ENCODE data around the gene SORCS3. TPM values are rescaled to one million over a fixed set of nuclear protein-coding genes. Genes with fewer than 3 reads are reported as not detected.

SORCS3 gene
- total and polyA plus RNA-seq, 2 donors (not counting 1 experiment from before 2014, with no cell fraction given), result not detected

- Mint-ChIP-seq H3K4me3 (no peak overlapping the region), H3K4me1 (no peaks in the 10 kb centered on the region), H3K27ac (no peak overlapping the region), H3K27me3 (no peaks in the 10 kb centered on the region), H3K9me3 (ENCODE audit: insufficient read depth) (no peaks in the 10 kb centered on the region)
- ATAC-seq (ENCODE audit: low read depth) (no peak), DNase-seq (no peak)
- ChIA-PET POLR2A (no interaction called here), CTCF (no interaction called here)
- no peak overlapping the region for H3K4me3 ChIP-seq (ENCODE audit: control extremely low read depth in 1 of 5, extremely low read depth in 1 of 5, insufficient read depth in 1 of 5, low read depth in 2 of 5, low read length in 4 of 5)
- no peaks in the 10 kb centered on the region for H3K36me3 ChIP-seq (replicated peaks in 1 of 2; ENCODE audit: control extremely low read depth in 1 of 2, control insufficient read depth in 1 of 2, extremely low read depth in 1 of 2, insufficient read depth in 2 of 2, low read length in 1 of 2)
- intact Hi-C loops (cut with micrococcal nuclease), result no loop called here
- H3K27ac ChIP-seq (ENCODE audit: low read length in 2 of 2), result no peak overlapping the region
- H3K4me1 ChIP-seq (ENCODE audit: control insufficient read depth in 2 of 2, insufficient read depth in 2 of 2, low read length in 2 of 2), result no peaks in the 10 kb centered on the region
- no peaks in the 10 kb centered on the region for H3K79me2 ChIP-seq (ENCODE audit: control insufficient read depth, insufficient read depth, low read length)
- no peaks in the 10 kb centered on the region for H4K20me1 ChIP-seq (ENCODE audit: control insufficient read depth, insufficient read depth, low read length, poor library complexity, severe bottlenecking)
- TF ChIP-seq EZH2 (IDR thresholded peaks at IDR 0.05; ENCODE audit: borderline replicate concordance, insufficient read depth, low read depth, low read length, poor library complexity, severe bottlenecking) (no peak), CTCF (IDR thresholded peaks at IDR 0.05) (no peak)
- peaks cover 0 to 9% (median 0%) of the 10 kb centered on the region in 3 donors for H3K9me3 ChIP-seq (ENCODE audit: control extremely low read depth in 1 of 3, control insufficient read depth in 2 of 3, insufficient read depth in 1 of 3, low read length in 2 of 3)
- H2AFZ ChIP-seq (ENCODE audit: insufficient read depth, low read depth, low read length, poor library complexity, severe bottlenecking), result no peak overlapping the region
- no peak overlapping the region for H3K9ac ChIP-seq (ENCODE audit: low read length)
- no peaks in the 10 kb centered on the region for H3K27me3 ChIP-seq (replicated peaks in 1 of 4; ENCODE audit: control extremely low read depth in 1 of 4, control insufficient read depth in 3 of 4, insufficient read depth in 4 of 4, low read length in 3 of 4)
- WGBS (ENCODE audit: insufficient coverage), result no CpG with 5 or more reads among the region's 2 CpGs
- no peak overlapping the region for H3K4me2 ChIP-seq (replicated peaks; ENCODE audit: low read depth, low read length, poor library complexity, severe bottlenecking)
These were observed 602.3 kb downstream of the SORCS3 start for GRCh38 chr10:105243381-105243780.

GRCh38 chr10:105243825-105244224 lies 602.7 kb downstream of the SORCS3 start:
- H3K27me3 Mint-ChIP-seq, result no peaks in the 10 kb centered on the region
- Histone ChIP-seq H3K79me2 (ENCODE audit: control insufficient read depth, insufficient read depth, low read length) (no peaks in the 10 kb centered on the region), H3K4me3 (ENCODE audit: control extremely low read depth in 1 of 5, extremely low read depth in 1 of 5, insufficient read depth in 1 of 5, low read depth in 2 of 5, low read length in 4 of 5) (no peak overlapping the region), H4K20me1 (ENCODE audit: control insufficient read depth, insufficient read depth, low read length, poor library complexity, severe bottlenecking) (no peaks in the 10 kb centered on the region), H3K27ac (ENCODE audit: low read length in 2 of 2) (no peak overlapping the region), H3K4me2 (replicated peaks; ENCODE audit: low read depth, low read length, poor library complexity, severe bottlenecking) (no peak overlapping the region), H3K36me3 (replicated peaks in 1 of 2; ENCODE audit: control extremely low read depth in 1 of 2, control insufficient read depth in 1 of 2, extremely low read depth in 1 of 2, insufficient read depth in 2 of 2, low read length in 1 of 2) (no peaks in the 10 kb centered on the region), H3K27me3 (replicated peaks in 1 of 4; ENCODE audit: control extremely low read depth in 1 of 4, control insufficient read depth in 3 of 4, insufficient read depth in 4 of 4, low read length in 3 of 4) (no peaks in the 10 kb centered on the region), H3K9ac (ENCODE audit: low read length) (no peak overlapping the region), H2AFZ (ENCODE audit: insufficient read depth, low read depth, low read length, poor library complexity, severe bottlenecking) (no peak overlapping the region), H3K9me3 (ENCODE audit: control extremely low read depth in 1 of 3, control insufficient read depth in 2 of 3, insufficient read depth in 1 of 3, low read length in 2 of 3) (peaks cover 0 to 9% (median 0%) of the 10 kb centered on the region in 3 donors), H3K4me1 (ENCODE audit: control insufficient read depth in 2 of 2, insufficient read depth in 2 of 2, low read length in 2 of 2) (no peaks in the 10 kb centered on the region)
- DNase-seq, result no peak
- POLR2A ChIA-PET, result no interaction called here
- intact Hi-C loops (cut with micrococcal nuclease), result no loop called here
- no peaks in the 10 kb centered on the region for H3K4me1 Mint-ChIP-seq
- no peaks in the 10 kb centered on the region for H3K9me3 Mint-ChIP-seq (ENCODE audit: insufficient read depth)
- no peak overlapping the region for H3K4me3 Mint-ChIP-seq
- TF ChIP-seq EZH2 (IDR thresholded peaks at IDR 0.05; ENCODE audit: borderline replicate concordance, insufficient read depth, low read depth, low read length, poor library complexity, severe bottlenecking), result no peak
- TF ChIP-seq CTCF (IDR thresholded peaks at IDR 0.05), result no peak
- no peak for ATAC-seq (ENCODE audit: low read depth)
- H3K27ac Mint-ChIP-seq, result no peak overlapping the region
- CTCF ChIA-PET, result no interaction called here
- WGBS (ENCODE audit: insufficient coverage), result 33% methylated on average over 1 of the region's 2 CpGs

Data from B cell (primary cell).